Fibroblast of the aortic adventitia (primary cell): ENCODE data around the gene RAB1B. TPM values are rescaled to one million over a fixed set of nuclear protein-coding genes. Genes with fewer than 3 reads are reported as not detected.

ENCODE experiments used
- DNase-seq: peaks from one replicate; pipeline ENCODE4 v3.0.0-alpha.2; 2010; ENCODE audit warnings: low read depth
- H3K4me3 ChIP-seq: 2 replicates; pipeline ENCODE4 v1.5.1; 2011; ENCODE audit warnings: low read depth, mild to moderate bottlenecking, control low read depth, low read length, moderate library complexity
- total RNA-seq: library from RNA; depleted of rRNA; stranded (reverse); fragments of >200 nt; gene quantifications from 2 replicates; pipeline ENCODE4 v1.2.3, GENCODE V29; 2012; ENCODE audit warnings: low replicate concordance
- TF ChIP-seq, protein P1 (sequence below): IDR thresholded peaks from 2 replicates; pipeline ENCODE4 v1.5.1; 2011; ENCODE audit warnings: mild to moderate bottlenecking, low read length, control low read depth, inconsistent platforms; ENCODE audit not compliant: insufficient read depth

RAB1B gene
- total RNA-seq, 1 donor: 85.1 TPM

DNA sequence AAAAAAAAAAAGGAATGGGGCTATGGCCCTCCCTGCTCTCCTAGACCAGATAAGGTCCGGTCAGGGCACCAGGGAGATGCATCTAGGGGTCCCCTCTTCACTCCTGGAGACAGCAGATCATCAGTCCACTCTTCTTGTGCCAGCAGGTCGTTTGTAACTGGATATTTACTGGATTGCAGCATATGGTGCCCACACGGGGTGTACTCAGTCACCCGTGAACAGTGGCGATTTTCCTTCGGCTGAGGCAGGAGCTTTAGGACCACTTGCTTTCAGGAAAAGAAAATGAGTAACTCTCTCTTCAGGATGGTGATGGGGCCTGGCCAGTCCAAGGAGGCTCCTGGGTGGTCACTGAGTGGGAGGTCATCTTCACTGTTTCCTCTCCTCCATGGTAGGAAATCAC lies 38.3 kb upstream of the RAB1B start:
- DNase-seq: no peak

GRCh38 chr11:66230978-66231377 lies 37.5 kb upstream of the RAB1B start:
- TF ChIP-seq, protein P1, sequence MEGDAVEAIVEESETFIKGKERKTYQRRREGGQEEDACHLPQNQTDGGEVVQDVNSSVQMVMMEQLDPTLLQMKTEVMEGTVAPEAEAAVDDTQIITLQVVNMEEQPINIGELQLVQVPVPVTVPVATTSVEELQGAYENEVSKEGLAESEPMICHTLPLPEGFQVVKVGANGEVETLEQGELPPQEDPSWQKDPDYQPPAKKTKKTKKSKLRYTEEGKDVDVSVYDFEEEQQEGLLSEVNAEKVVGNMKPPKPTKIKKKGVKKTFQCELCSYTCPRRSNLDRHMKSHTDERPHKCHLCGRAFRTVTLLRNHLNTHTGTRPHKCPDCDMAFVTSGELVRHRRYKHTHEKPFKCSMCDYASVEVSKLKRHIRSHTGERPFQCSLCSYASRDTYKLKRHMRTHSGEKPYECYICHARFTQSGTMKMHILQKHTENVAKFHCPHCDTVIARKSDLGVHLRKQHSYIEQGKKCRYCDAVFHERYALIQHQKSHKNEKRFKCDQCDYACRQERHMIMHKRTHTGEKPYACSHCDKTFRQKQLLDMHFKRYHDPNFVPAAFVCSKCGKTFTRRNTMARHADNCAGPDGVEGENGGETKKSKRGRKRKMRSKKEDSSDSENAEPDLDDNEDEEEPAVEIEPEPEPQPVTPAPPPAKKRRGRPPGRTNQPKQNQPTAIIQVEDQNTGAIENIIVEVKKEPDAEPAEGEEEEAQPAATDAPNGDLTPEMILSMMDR: no peak
- H3K4me3 ChIP-seq: no peak overlapping the region
- no peak for DNase-seq

More for the DNA sequence above, 38.3 kb upstream of the RAB1B start:
- TF ChIP-seq, protein P1: no peak
- H3K4me3 ChIP-seq: no peak overlapping the region

DNA sequence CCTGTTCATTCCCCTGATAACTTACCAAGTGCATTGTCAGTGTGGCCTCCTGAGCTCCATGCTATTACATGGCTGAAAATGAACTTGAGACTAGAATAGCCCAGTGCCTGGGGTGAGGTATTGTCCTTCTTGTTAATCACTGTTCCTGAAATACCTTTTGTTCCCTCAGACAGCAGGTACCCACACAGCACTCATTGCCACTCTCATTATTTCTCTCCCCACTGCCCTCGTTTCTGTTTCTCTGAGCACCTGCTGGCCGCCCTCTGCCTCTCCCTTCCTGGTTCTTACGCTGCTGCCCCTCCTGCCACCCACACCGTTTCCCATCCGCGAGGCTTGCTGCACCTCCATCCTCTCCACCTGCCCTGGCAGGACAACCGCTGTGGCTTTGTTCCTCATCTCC lies 36.9 kb upstream of the RAB1B start:
- TF ChIP-seq, protein P1: no peak
- no peak for DNase-seq
- no peak overlapping the region for H3K4me3 ChIP-seq

DNA sequence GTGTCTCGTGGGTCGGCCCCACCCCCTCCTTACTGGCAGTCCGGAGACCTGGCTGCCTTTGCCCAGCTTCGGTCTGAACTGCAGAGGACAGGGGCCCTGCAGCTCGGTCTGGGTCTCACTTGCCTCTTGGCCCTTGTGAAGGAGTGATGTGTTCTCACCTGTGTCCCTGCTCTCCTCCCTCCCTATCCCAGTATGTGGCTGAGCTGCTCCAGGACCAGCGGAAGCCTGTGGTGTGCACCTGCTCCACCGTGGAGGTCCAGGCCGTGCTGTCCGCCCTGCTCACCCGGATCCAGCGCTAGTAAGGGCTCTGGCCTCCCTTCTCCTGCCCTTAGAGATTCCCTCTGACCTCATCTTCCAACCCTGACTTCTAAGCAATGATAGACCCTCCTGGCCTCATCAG lies 35.7 kb upstream of the RAB1B start:
- TF ChIP-seq, protein P1: no peak
- DNase-seq: no peak
- H3K4me3 ChIP-seq: no peak overlapping the region

DNA sequence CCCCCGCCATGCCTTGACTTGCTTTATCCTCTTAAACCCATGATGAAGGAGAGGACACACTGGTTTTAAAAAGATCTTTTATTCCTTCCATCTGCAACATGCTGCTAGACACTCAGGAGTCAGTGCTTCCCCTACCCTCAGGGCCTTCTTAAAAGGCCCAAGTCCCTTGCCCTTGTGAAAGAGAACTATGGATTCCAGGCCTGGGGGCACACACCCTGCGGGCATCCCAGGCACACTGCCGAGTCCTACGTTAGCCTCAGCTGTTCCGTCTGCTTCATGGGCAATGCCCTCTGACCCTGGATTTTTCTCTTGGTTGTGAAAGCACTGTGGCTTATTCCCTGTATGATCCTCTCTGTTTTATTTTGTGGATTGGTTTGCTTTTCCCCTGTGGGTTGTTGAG lies 35.1 kb upstream of the RAB1B start:
- no peak for DNase-seq
- TF ChIP-seq, protein P1: no peak
- H3K4me3 ChIP-seq: no peak overlapping the region

GRCh38 chr11:66235141-66235540 lies 33.3 kb upstream of the RAB1B start:
- H3K4me3 ChIP-seq: no peak overlapping the region
- no peak for DNase-seq
- TF ChIP-seq, protein P1: no peak

DNA sequence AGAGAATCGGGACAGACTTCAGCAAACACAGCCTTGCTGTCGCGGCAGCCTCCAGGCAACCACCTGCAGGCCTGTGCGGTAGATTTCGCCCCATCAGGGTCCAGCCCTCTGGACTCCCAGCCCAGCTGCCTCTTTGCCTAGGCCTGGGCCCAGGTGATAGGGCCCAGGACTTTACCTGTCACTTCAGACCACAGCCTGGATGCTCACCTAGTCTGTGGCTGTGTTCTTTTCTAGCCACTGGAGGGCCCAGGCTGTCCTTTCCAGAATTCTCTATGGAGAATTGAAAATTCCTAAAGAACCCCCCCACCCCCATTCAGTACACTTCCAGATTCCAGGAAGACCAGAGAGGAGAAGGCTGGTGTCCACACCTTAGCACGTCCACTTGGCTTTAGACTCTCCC lies 30.6 kb upstream of the RAB1B start:
- TF ChIP-seq, protein P1: no peak
- no peak overlapping the region for H3K4me3 ChIP-seq
- no peak for DNase-seq
